H9 (cell line): Measurements from ENCODE around the gene ISCU. TPM values are rescaled to one million over a fixed set of nuclear protein-coding genes. Genes with fewer than 3 reads are reported as not detected.

Source experiments
- DNase-seq: peaks from one replicate; pipeline ENCODE4 v3.0.0-alpha.2; 2017
- H2AFZ ChIP-seq: one replicate; pipeline ENCODE4 v1.6.1; 2013; ENCODE audit warnings: mild to moderate bottlenecking, low read length, control low read depth, moderate library complexity
- H2AK5ac ChIP-seq: 2 replicates; pipeline ENCODE4 v1.6.1; 2013; ENCODE audit warnings: low read length, control low read depth, mixed read lengths; ENCODE audit not compliant: insufficient read length
- H2BK120ac ChIP-seq: one replicate; pipeline ENCODE4 v1.6.1; 2013; ENCODE audit warnings: low read depth, mild to moderate bottlenecking, low read length, control low read depth, inconsistent platforms; ENCODE audit not compliant: poor library complexity, severe bottlenecking
- H2BK12ac ChIP-seq: 2 replicates; pipeline ENCODE4 v1.6.1; 2013; ENCODE audit warnings: low read length, control low read depth, mixed read lengths, low read depth; ENCODE audit not compliant: insufficient read length
- H2BK15ac ChIP-seq: 2 replicates; pipeline ENCODE4 v1.6.1; 2013; ENCODE audit warnings: low read depth, low read length, control low read depth
- H2BK20ac ChIP-seq: one replicate; pipeline ENCODE4 v1.6.1; 2013; ENCODE audit warnings: low read depth, mild to moderate bottlenecking, low read length, control low read depth, inconsistent platforms; ENCODE audit not compliant: poor library complexity, severe bottlenecking
- H2BK5ac ChIP-seq: 2 replicates; pipeline ENCODE4 v1.6.1; 2013; ENCODE audit warnings: low read length, control low read depth, mixed read lengths; ENCODE audit not compliant: insufficient read length
- H3K14ac ChIP-seq: 2 replicates; pipeline ENCODE4 v1.6.1; 2013; ENCODE audit warnings: low read length, control low read depth; ENCODE audit not compliant: insufficient read depth
- H3K18ac ChIP-seq: 2 replicates; pipeline ENCODE4 v1.6.1; 2013; ENCODE audit warnings: low read depth, mild to moderate bottlenecking, mixed read lengths, low read length, control low read depth; ENCODE audit not compliant: insufficient read length
- H3K23ac ChIP-seq: 2 replicates; pipeline ENCODE4 v1.6.1; 2013; ENCODE audit warnings: low read length, control low read depth, mixed read lengths, low read depth; ENCODE audit not compliant: insufficient read length
- H3K23me2 ChIP-seq: 2 replicates; pipeline ENCODE4 v1.6.1; 2013; ENCODE audit warnings: low read depth, mild to moderate bottlenecking, mixed read lengths, low read length, control low read depth; ENCODE audit not compliant: insufficient read length, poor library complexity, severe bottlenecking
- H3K27ac ChIP-seq: 2 replicates; pipeline ENCODE4 v1.5.1; 2013; ENCODE audit warnings: low read length, control low read depth, mixed read lengths, low read depth; ENCODE audit not compliant: insufficient read length
- H3K27me3 ChIP-seq: 2 replicates; pipeline ENCODE4 v1.6.1; 2013; ENCODE audit warnings: low read length, control low read depth, inconsistent platforms; ENCODE audit not compliant: insufficient read depth
- H3K4ac ChIP-seq: 2 replicates; pipeline ENCODE4 v1.6.1; 2013; ENCODE audit warnings: low read depth, mild to moderate bottlenecking, control low read depth, inconsistent platforms, low read length, moderate library complexity
- H3K4me1 ChIP-seq: 2 replicates; pipeline ENCODE4 v1.6.1; 2013; ENCODE audit warnings: low read length, control low read depth, inconsistent platforms; ENCODE audit not compliant: insufficient read depth
- H3K4me2 ChIP-seq: 2 replicates; pipeline ENCODE4 v1.6.1; 2013; ENCODE audit warnings: low read length, control low read depth, mixed read lengths; ENCODE audit not compliant: insufficient read length, insufficient read depth
- H3K56ac ChIP-seq: 2 replicates; pipeline ENCODE4 v1.6.1; 2013; ENCODE audit warnings: low read depth, mild to moderate bottlenecking, mixed read lengths, low read length, control low read depth; ENCODE audit not compliant: insufficient read length
- H3K79me1 ChIP-seq: 2 replicates; pipeline ENCODE4 v1.6.1; 2013; ENCODE audit warnings: low read depth, mild to moderate bottlenecking, moderate library complexity, low read length, control low read depth, inconsistent platforms; ENCODE audit not compliant: insufficient read depth, poor library complexity, severe bottlenecking
- H3K79me2 ChIP-seq: 2 replicates; pipeline ENCODE4 v1.6.1; 2013; ENCODE audit warnings: low read length, control low read depth, inconsistent platforms; ENCODE audit not compliant: insufficient read depth
- H3K9ac ChIP-seq: 2 replicates; pipeline ENCODE4 v1.6.1; 2013; ENCODE audit warnings: low read length, control low read depth, mixed read lengths; ENCODE audit not compliant: insufficient read length; ENCODE audit errors: extremely low read depth
- H3K9me3 ChIP-seq: one replicate; pipeline ENCODE4 v1.6.1; 2013; ENCODE audit warnings: low read depth, low read length, inconsistent platforms; ENCODE audit not compliant: control insufficient read depth
- H3T11ph ChIP-seq: one replicate; pipeline ENCODE4 v1.6.1; 2013; ENCODE audit warnings: mild to moderate bottlenecking, low read length, control low read depth, inconsistent platforms
- H4K20me1 ChIP-seq: one replicate; pipeline ENCODE4 v1.6.1; 2013; ENCODE audit not compliant: control insufficient read depth, insufficient read length, insufficient read depth
- H4K5ac ChIP-seq: 2 replicates; pipeline ENCODE4 v1.6.1; 2013; ENCODE audit warnings: low read depth, mild to moderate bottlenecking, mixed read lengths, low read length, control low read depth; ENCODE audit not compliant: insufficient read length
- H4K8ac ChIP-seq: replicated peaks from 2 replicates; pipeline ENCODE4 v1.6.1; 2013; ENCODE audit warnings: low read length, control low read depth, mixed read lengths, low read depth; ENCODE audit not compliant: insufficient read length
- H4K91ac ChIP-seq: 2 replicates; pipeline ENCODE4 v1.6.1; 2013; ENCODE audit warnings: low read depth, mild to moderate bottlenecking, moderate library complexity, mixed read lengths, low read length, control low read depth; ENCODE audit not compliant: insufficient read length
- H3K27ac Mint-ChIP-seq, 3 experiments: 2 replicates in 2 of 3; 3 replicates in 1 of 3; pipeline ENCODE4 v1.8.0; 2020 to 2021; ENCODE audit warnings: mixed read lengths in 3 of 3, mild to moderate bottlenecking in 1 of 3, moderate library complexity in 1 of 3
- H3K27me3 Mint-ChIP-seq: 2 replicates; pipeline ENCODE4 v1.8.0; 2021; ENCODE audit warnings: low read depth, mild to moderate bottlenecking, moderate library complexity, mixed read lengths
- H3K36me3 Mint-ChIP-seq, 3 experiments: 2 replicates in 2 of 3; 3 replicates in 1 of 3; pipeline ENCODE4 v1.8.0; 2020 to 2021; ENCODE audit warnings: low read depth in 3 of 3, mixed read lengths in 3 of 3; ENCODE audit not compliant: insufficient read depth in 1 of 3
- H3K4me1 Mint-ChIP-seq, 2 experiments: 2 replicates each; pipeline ENCODE4 v1.8.0; 2020; ENCODE audit warnings: mixed read lengths in 2 of 2
- H3K4me3 Mint-ChIP-seq, 2 experiments: 2 replicates in 1 of 2; 3 replicates in 1 of 2; pipeline ENCODE4 v1.8.0; 2020 to 2021; ENCODE audit warnings: mild to moderate bottlenecking in 2 of 2, mixed read lengths in 2 of 2, moderate library complexity in 1 of 2
- H3K9me3 Mint-ChIP-seq, 2 experiments: 2 replicates in 1 of 2; 3 replicates in 1 of 2; pipeline ENCODE4 v1.8.0; 2020; ENCODE audit warnings: mild to moderate bottlenecking in 2 of 2, mixed read lengths in 2 of 2, moderate library complexity in 1 of 2
- WGBS: extraction: QIAGEN DNeasy Blood & Tissue Kit; methylation state at CpG from one replicate; pipeline ENCODE4 v1.1.7; 2013; ENCODE audit warnings: missing lambda C conversion rate, low lambda C conversion rate, mixed read lengths; ENCODE audit not compliant: insufficient read length; ENCODE audit errors: extremely low coverage; 5-methylcytosine and 5-hydroxymethylcytosine counted together
- total RNA-seq: library from RNA; stranded (reverse); gene quantifications from 2 replicates; pipeline ENCODE4 v1.2.1, GENCODE V29; 2021
- TF ChIP-seq, protein P1 (sequence below): fragments of 200-600 bp; sonication (generic); conservative IDR thresholded peaks from 3 replicates; pipeline ENCODE4 v1.8.0; 2021; ENCODE audit warnings: antibody characterized with exemption, mild to moderate bottlenecking

ISCU gene
- total RNA-seq, 1 experiment from 2014 or later, result 64.9 TPM

GRCh38 chr12:108587826-108588225, 25.4 kb downstream of the ISCU start:
- H2BK20ac ChIP-seq, result no peak overlapping the region
- H3K36me3 Mint-ChIP-seq, result no peaks in the 10 kb centered on the region
- H3K4ac ChIP-seq, result no peak overlapping the region
- H3T11ph ChIP-seq, result no peak overlapping the region
- no peaks in the 10 kb centered on the region for H3K79me2 ChIP-seq
- no peak overlapping the region for H3K27ac ChIP-seq
- peaks cover 12 to 33% of the 10 kb centered on the region in 2 experiments for H3K4me1 Mint-ChIP-seq
- no peaks in the 10 kb centered on the region for H3K9me3 ChIP-seq
- no peak overlapping the region for H4K5ac ChIP-seq
- no peak overlapping the region for H2BK5ac ChIP-seq
- H3K9me3 Mint-ChIP-seq, result no peaks in the 10 kb centered on the region
- H4K8ac ChIP-seq, result no peak overlapping the region
- H3K23me2 ChIP-seq, result no peaks in the 10 kb centered on the region
- H3K4me3 Mint-ChIP-seq, result no peak overlapping the region
- H3K18ac ChIP-seq, result no peak overlapping the region
- H3K23ac ChIP-seq, result no peak overlapping the region
- H2AFZ ChIP-seq, result no peak overlapping the region
- H3K79me1 ChIP-seq, result no peaks in the 10 kb centered on the region
- H2BK12ac ChIP-seq, result no peak overlapping the region
- no peak overlapping the region for H4K91ac ChIP-seq
- H4K20me1 ChIP-seq, result no peaks in the 10 kb centered on the region
- no peak overlapping the region for H2AK5ac ChIP-seq
- TF ChIP-seq, protein P1, sequence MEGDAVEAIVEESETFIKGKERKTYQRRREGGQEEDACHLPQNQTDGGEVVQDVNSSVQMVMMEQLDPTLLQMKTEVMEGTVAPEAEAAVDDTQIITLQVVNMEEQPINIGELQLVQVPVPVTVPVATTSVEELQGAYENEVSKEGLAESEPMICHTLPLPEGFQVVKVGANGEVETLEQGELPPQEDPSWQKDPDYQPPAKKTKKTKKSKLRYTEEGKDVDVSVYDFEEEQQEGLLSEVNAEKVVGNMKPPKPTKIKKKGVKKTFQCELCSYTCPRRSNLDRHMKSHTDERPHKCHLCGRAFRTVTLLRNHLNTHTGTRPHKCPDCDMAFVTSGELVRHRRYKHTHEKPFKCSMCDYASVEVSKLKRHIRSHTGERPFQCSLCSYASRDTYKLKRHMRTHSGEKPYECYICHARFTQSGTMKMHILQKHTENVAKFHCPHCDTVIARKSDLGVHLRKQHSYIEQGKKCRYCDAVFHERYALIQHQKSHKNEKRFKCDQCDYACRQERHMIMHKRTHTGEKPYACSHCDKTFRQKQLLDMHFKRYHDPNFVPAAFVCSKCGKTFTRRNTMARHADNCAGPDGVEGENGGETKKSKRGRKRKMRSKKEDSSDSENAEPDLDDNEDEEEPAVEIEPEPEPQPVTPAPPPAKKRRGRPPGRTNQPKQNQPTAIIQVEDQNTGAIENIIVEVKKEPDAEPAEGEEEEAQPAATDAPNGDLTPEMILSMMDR, result no peak
- H2BK15ac ChIP-seq, result no peak overlapping the region
- H3K4me1 ChIP-seq, result no peaks in the 10 kb centered on the region
- H3K14ac ChIP-seq, result no peak overlapping the region; the same call in 1 of the 2 replicates
- H3K56ac ChIP-seq, result no peak overlapping the region
- no peaks in the 10 kb centered on the region for H3K27me3 Mint-ChIP-seq
- WGBS, result no CpG with 5 or more reads among the region's 4 CpGs
- H3K27me3 ChIP-seq, result no peaks in the 10 kb centered on the region
- peak overlapping the region in 1 of 3 experiments; percentile 90; a peak in 1 of 7 replicates for H3K27ac Mint-ChIP-seq
- DNase-seq, result no peak
- no peak overlapping the region for H3K9ac ChIP-seq
- H3K4me2 ChIP-seq, result no peak overlapping the region
- H2BK120ac ChIP-seq, result no peak overlapping the region
